Esophagus (tissue), 2 donors: ENCODE results near the gene CCDC175. TPM values are rescaled to one million over a fixed set of nuclear protein-coding genes. Genes with fewer than 3 reads are reported as not detected.
A peak's percentile ranks its signal among the peaks of the same experiment; 100 is the strongest.

Source experiments
- H3K27ac ChIP-seq, 2 donors: one replicate each; pipeline ENCODE4 v1.5.1; 2013; ENCODE audit warnings: low read depth in 2 of 2, mild to moderate bottlenecking in 2 of 2, inconsistent platforms in 1 of 2, low read length in 1 of 2, moderate library complexity in 1 of 2
- H3K27me3 ChIP-seq, 2 donors: one replicate each; pipeline ENCODE4 v1.6.1; 2013; ENCODE audit warnings: low read length in 2 of 2, control low read depth in 1 of 2, mild to moderate bottlenecking in 1 of 2; ENCODE audit not compliant: insufficient read depth in 2 of 2, control insufficient read depth in 1 of 2
- H3K36me3 ChIP-seq, 2 donors: one replicate each; pipeline ENCODE4 v1.6.1; 2013; ENCODE audit warnings: low read length in 1 of 2; ENCODE audit not compliant: control insufficient read depth in 2 of 2, insufficient read depth in 2 of 2
- H3K4me1 ChIP-seq, 2 donors: one replicate each; pipeline ENCODE4 v1.6.1; 2013; ENCODE audit warnings: low read length in 1 of 2; ENCODE audit not compliant: control insufficient read depth in 2 of 2, insufficient read depth in 2 of 2
- H3K4me3 ChIP-seq, 2 donors: one replicate each; pipeline ENCODE4 v1.5.1; 2013; ENCODE audit warnings: low read length in 2 of 2, mild to moderate bottlenecking in 2 of 2, low read depth in 1 of 2, moderate library complexity in 1 of 2
- H3K9me3 ChIP-seq, 2 donors: one replicate each; pipeline ENCODE4 v1.6.1; 2013; ENCODE audit warnings: mild to moderate bottlenecking in 2 of 2, low read depth in 1 of 2, low read length in 1 of 2, moderate library complexity in 1 of 2; ENCODE audit not compliant: control insufficient read depth in 2 of 2, insufficient read depth in 1 of 2
- WGBS, 2 donors: extraction: QIAGEN DNeasy Blood & Tissue Kit; methylation state at CpG; one replicate each; pipeline ENCODE4 v1.1.7; 2013; 5-methylcytosine and 5-hydroxymethylcytosine counted together
- polyA plus RNA-seq, 2 donors: library from polyadenylated mRNA; stranded (reverse); fragments of 200-250 nt; gene quantifications; one replicate each; pipeline ENCODE4 v1.2.3, GENCODE V29; 2013
- donor health status: healthy with polysubstance abuse.
- donor health status: Bipolar disorder and iron deficiency.

The CCDC175 gene
- polyA plus RNA-seq: not detected

DNA sequence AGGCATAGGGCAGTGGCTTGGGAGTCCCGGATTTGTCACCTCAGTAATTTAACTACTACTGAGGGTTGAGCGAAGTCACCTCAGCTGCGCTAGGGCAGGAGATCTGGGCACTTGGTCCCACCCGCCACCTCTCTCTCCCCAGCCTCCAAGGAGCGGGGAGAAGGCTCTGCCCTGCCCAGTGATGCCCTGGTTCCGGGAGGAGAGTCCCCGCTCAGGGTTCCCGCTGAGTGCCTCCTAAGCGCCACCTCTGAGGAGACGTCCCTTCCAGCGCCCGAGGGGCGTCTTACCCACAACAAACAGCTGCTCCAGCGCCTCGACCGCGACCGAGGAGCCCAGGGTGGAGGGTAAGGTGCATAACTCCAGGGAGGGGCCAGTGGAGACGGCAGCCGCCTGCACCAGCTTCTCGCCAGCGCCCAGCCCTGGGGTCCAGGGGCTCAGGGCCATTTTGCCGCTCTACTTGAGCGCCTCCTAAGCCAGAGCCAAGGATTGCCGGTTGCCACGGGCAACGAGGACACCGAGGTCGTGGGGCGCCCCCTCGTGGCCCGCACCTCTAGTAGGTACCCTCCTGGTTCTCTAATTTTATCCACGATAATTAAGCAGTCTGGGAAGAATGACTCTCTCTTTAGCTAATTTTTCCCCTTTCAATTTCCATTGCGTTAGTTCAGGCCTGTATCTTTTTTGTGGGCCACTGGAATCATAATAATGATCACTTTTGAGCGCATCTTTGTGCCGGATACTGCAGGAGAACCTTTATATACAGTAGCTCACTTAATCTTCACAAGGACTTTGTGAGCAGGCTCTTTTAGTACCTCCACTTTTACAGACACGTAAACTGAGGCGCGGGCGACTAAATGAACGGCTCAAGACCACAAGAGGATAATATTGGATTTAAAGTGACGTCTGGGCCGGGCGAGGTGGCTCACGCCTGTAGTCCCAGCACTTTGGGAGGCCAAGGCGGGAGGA lies at the start of gene CCDC175:
Gene CCDC175, minus strand, starts transcription at position 481 of the 963 bp plus-strand sequence. Its CDS starts 37 bp downstream, at position 444.
- peaks cover 5% of the 10 kb centered on the region in 2 donors for H3K4me1 ChIP-seq
- peak within 1 kb of the TSS; percentile 0 to 5 for H3K4me3 ChIP-seq
- H3K27ac ChIP-seq: no peak within 1 kb of the TSS
- peaks cover 0 to 2% of the 10 kb centered on the region in 2 donors for H3K27me3 ChIP-seq
- no peaks in the 10 kb centered on the region for H3K9me3 ChIP-seq
- WGBS, 2 donors: 20 to 21% methylated on average over 44 to 46 of the region's 46 CpGs
- H3K36me3 ChIP-seq: no peaks in the 10 kb centered on the region

DNA sequence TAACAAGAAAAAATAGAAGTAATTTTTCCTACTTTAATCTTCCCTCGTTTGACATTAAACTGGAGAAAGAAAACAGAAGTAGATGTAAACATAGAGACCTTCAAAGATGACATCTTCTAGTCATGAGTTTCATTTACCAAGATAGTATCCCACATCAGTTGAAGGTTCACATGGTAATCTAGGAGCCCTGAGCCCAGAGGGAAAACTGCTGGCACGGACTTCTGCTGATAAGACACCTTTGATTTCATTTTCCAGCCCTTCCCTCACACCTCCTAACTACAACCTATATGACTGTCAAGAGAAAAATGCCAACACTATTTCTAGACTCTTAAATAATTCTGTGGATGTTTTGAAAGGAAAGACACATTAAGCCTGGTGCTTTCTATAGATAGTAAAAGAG lies 46.0 kb upstream of the CCDC175 start:
- peaks cover 0 to 2% of the 10 kb centered on the region in 2 donors for H3K9me3 ChIP-seq
- H3K27ac ChIP-seq: no peak overlapping the region
- 31 to 33% methylated on average over 2 of the region's 2 CpGs for WGBS, 2 donors
- H3K4me3 ChIP-seq: no peak overlapping the region
- H3K36me3 ChIP-seq: no peaks in the 10 kb centered on the region
- no peaks in the 10 kb centered on the region for H3K27me3 ChIP-seq
- no peaks in the 10 kb centered on the region for H3K4me1 ChIP-seq

DNA sequence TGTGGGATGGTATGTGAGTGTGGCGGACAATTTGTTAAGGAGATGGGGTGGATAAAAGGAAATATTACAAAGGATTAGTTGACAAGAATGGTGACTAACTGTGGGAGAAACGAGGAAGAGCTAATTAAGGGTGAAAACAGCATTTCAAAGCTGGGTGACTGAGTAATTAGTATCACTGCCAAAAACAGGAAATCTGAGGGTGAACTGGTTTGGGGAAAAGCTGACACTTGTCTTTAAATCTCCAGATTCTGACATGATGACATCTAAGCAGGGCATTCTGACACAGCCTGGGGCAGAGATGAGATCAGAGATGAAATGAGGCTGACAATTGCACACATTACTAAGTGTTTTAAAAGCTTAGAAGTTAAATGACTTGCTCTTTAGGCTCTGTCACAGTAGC lies 42.4 kb upstream of the CCDC175 start:
- Histone ChIP-seq H3K36me3 (no peaks in the 10 kb centered on the region), H3K4me3 (no peak overlapping the region), H3K9me3 (peaks cover 0 to 2% of the 10 kb centered on the region in 2 donors), H3K27ac (no peak overlapping the region), H3K4me1 (no peaks in the 10 kb centered on the region), H3K27me3 (no peaks in the 10 kb centered on the region)
- 41 to 50% methylated on average over 2 of the region's 2 CpGs for WGBS, 2 donors

DNA sequence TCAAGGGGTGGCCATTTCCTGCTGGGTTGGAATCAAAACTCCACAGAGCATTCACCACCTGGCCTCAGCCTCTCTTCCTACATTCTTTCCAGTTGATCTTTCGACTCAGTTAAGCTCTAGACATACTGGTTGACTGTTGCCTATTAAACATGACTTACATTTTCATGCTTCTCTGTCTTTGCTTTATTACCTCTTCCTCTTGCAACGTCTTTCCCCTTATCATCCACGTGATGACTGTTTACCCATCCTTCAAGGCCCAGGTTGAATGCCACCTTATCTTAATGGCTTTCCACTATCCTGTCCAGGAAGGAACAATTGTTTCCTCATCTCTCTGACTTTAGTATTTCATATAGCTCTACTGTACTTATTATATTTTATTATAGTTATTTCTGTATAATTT lies 24.4 kb upstream of the CCDC175 start:
- no peaks in the 10 kb centered on the region for H3K36me3 ChIP-seq
- no peak overlapping the region for H3K27ac ChIP-seq
- 40 to 45% methylated on average over 3 of the region's 3 CpGs for WGBS, 2 donors
- H3K9me3 ChIP-seq: no peaks in the 10 kb centered on the region
- no peaks in the 10 kb centered on the region for H3K27me3 ChIP-seq
- H3K4me1 ChIP-seq: no peaks in the 10 kb centered on the region
- no peak overlapping the region for H3K4me3 ChIP-seq

DNA sequence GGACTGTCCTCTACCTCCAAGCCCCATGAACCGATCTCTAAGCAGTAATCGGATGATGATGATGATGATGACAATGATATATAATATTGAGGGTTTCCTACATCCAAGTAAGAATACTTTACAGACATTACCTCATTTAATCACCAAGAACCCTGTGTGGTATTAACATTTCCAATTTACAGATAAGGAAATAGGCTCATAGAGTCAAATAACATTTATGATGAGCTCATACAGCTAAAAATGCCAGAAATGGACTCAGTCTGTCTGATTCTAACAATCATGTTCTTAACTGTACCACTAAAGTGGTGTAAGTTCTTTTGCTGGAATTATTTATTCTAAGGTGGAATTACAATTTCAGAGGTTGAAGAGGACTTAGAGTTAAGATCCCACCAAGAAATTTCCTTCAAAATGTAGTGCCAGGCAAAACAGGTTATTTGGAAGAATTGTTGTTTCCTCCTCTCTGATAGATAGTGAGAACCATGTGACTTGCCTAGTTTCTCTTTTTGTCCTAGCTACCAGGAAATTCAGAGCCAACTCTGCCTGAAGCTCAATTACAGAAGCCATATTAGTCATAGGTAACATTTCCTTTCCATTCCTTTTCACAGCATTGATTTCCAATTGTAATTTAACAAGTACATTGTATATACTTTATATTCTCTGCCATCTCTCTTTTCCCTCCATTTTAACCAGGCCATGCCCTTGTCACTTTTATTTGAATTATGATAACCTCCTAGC lies 23.8 kb upstream of the CCDC175 start:
- WGBS, 2 donors: 86 to 92% methylated on average over 2 of the region's 2 CpGs
- no peaks in the 10 kb centered on the region for H3K36me3 ChIP-seq
- H3K4me3 ChIP-seq: no peak overlapping the region

DNA sequence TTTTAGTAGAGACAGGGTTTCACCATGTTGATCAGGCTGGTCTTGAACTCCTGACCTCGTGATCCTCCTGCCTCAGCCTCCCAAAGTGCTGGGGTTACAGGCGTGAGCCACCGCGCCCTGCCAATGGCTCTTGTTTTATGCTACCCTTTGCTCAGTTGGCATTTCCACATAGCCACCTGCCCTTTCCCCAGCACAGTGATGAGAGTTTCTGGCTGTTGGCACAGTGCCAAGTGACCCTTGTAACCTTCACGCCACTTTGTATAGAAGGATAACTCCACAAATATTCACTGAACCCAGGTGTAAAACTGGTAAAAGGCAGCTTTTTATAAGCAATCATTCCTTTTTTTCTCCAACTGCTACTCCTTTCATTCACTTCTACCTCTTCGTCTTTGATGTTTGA lies 18.5 kb upstream of the CCDC175 start:
- peaks cover 0 to 5% of the 10 kb centered on the region in 2 donors for H3K9me3 ChIP-seq
- no peaks in the 10 kb centered on the region for H3K27me3 ChIP-seq
- H3K4me1 ChIP-seq: no peaks in the 10 kb centered on the region
- no peak overlapping the region for H3K27ac ChIP-seq
- WGBS, 2 donors: 74 to 77% methylated on average over 6 of the region's 6 CpGs
- H3K36me3 ChIP-seq: no peaks in the 10 kb centered on the region
- no peak overlapping the region for H3K4me3 ChIP-seq

More for the DNA sequence above, 23.8 kb upstream of the CCDC175 start:
- Histone ChIP-seq H3K27me3 (no peaks in the 10 kb centered on the region), H3K9me3 (no peaks in the 10 kb centered on the region), H3K4me1 (no peaks in the 10 kb centered on the region), H3K27ac (no peak overlapping the region)

DNA sequence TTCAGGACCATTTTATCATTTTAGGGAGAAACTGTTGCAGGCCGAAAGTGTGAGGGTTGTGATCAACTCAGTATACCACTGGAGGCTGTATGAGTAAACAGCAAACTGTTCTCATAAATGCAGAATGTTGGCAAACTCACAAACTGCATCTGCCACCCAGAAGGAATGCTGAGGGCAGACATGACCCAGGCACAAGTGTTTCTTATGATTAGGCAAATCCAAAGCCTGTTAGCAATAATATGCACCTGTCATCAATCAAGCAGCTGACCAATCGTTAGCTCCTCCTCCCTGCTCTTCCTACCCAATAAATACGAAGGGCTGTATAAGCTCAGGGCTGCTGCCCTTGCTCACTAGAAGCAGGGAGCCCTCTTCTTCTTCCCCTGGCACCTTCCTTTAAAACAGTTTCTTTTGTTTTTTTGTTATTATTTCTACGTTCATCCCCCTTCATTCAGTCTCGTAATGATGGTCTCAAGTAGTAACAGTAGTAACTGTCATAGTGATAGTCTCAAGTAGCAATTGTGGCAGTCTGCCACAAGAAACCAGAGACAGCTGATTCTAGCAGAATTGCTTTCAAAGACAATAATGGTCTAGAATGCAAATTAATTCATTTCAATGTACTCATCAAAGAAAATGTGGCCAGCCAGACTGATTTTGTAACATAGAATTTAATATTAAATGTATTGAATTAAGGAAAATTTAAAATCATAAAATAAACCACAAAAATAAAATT lies 15.2 kb upstream of the CCDC175 start:
- Histone ChIP-seq H3K9me3 (peaks cover 0 to 5% of the 10 kb centered on the region in 2 donors), H3K27me3 (no peaks in the 10 kb centered on the region), H3K4me3 (no peak overlapping the region), H3K36me3 (no peaks in the 10 kb centered on the region), H3K4me1 (no peaks in the 10 kb centered on the region), H3K27ac (no peak overlapping the region)
- 86 to 88% methylated on average over 5 of the region's 5 CpGs for WGBS, 2 donors

DNA sequence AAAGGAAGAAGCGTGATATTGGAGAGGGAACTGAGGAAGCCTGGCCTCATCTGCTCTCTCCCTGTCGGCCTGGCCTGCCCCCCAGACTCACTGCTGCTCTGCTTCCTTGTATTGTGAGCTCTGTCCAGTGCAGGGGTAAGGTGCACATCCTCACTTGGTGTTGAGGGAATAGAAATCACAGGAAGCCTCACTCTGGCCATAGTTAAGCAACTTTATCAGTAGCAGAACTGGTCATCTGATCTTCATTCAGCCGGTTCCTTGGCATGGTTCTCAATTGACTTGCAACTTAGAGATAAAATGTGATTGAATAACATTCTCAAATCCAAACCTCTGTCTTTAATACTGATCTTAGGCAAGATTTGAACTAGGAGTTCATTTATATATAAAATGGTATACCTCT lies 11.5 kb upstream of the CCDC175 start:
- WGBS, 2 donors: 76 to 79% methylated on average over 3 of the region's 3 CpGs

DNA sequence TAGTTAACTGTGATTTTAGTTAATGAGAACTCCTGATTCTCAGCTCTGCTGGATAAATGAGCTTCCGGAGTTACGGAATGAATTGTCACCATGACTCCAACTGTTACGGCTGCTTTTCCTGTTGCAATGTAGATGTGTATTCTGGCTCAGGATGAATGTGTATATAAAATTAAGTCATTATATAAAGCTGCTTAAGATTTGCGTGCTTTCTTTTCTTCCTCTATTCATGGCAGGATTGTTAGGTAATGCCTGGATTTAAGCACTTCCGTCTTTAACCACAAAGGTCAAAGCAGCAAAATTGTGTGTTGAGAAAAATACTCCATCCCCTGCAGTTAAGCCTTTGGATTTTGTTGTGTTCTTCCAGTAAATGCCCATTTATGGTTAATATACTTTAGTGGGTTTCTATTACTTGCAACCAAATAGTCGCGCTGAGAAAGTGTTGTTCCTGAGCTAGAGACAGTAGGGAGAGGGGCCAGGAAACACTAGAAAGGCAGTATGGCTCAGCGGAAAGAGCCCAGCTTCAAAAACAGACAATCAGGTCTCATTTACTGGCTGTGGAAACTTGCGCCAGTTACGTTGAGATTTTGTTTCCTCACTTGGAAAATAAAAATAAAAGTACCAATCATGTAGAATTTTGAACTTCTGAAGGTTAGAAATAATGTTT lies 9.4 kb upstream of the CCDC175 start:
- no peak overlapping the region for H3K27ac ChIP-seq
- no peaks in the 10 kb centered on the region for H3K4me1 ChIP-seq
- no peak overlapping the region for H3K4me3 ChIP-seq
- H3K36me3 ChIP-seq: no peaks in the 10 kb centered on the region
- no peaks in the 10 kb centered on the region for H3K9me3 ChIP-seq
- WGBS, 2 donors: 54 to 59% methylated on average over 10 of the region's 10 CpGs
- H3K27me3 ChIP-seq: no peaks in the 10 kb centered on the region

More for the DNA sequence above, 11.5 kb upstream of the CCDC175 start:
- Histone ChIP-seq H3K4me3 (no peak overlapping the region), H3K9me3 (peaks cover 0 to 5% of the 10 kb centered on the region in 2 donors), H3K27me3 (no peaks in the 10 kb centered on the region), H3K4me1 (no peaks in the 10 kb centered on the region), H3K27ac (no peak overlapping the region), H3K36me3 (no peaks in the 10 kb centered on the region)
